ENCODE measurements around the gene CYP3A4. TPM values are rescaled to one million over a fixed set of nuclear protein-coding genes. Genes with fewer than 3 reads are reported as not detected.

The CYP3A4 gene
- total and polyA plus RNA-seq, 9 of the 15 experiments (the other 6 are each of a cell fraction or from before 2014, with no cell fraction given), result 0.07 to 0.08 TPM; not detected in 7

- TF ChIP-seq E2F8 (IDR thresholded peaks at IDR 0.05; ENCODE audit: low read depth, partially characterized antibody) (no peak), SRSF1 (IDR thresholded peaks at IDR 0.05; ENCODE audit: low read depth, low read length) (no peak), ZNF184 (CRISPR knock-in tag; IDR thresholded peaks at IDR 0.05) (no peak), MEIS2 (IDR thresholded peaks at IDR 0.05; ENCODE audit: partially characterized antibody) (peak; percentile 40)
Measured at GRCh38 chr7:99831595-99831994, 47.6 kb upstream of the CYP3A4 start (continued).

- Histone ChIP-seq H3K9ac (ENCODE audit: insufficient read depth in 1 of 2, low read depth in 2 of 2, low read length in 2 of 2) (no peak overlapping the region), H3K9me1 (ENCODE audit: control insufficient read depth, insufficient read depth, low read length) (no peaks in the 10 kb centered on the region), H3K27ac (ENCODE audit: extremely low read depth, low read depth, low read length) (no peak overlapping the region), H3K4me1 (replicated peaks in 1 of 2; ENCODE audit: control insufficient read depth in 2 of 2, insufficient read depth in 2 of 2, low read length in 2 of 2) (peaks cover 4 to 45% of the 10 kb centered on the region in 2 experiments), H3K4me2 (ENCODE audit: insufficient read depth, low read length) (no peak overlapping the region), H3K79me2 (ENCODE audit: control insufficient read depth, insufficient read depth, low read length) (no peaks in the 10 kb centered on the region), H4K20me1 (replicated peaks; ENCODE audit: control insufficient read depth, insufficient read depth, low read length) (no peaks in the 10 kb centered on the region), H3K4me3 (no peak overlapping the region), H3K9me3 (replicated peaks; ENCODE audit: control insufficient read depth, insufficient read depth, low read depth, low read length) (no peaks in the 10 kb centered on the region), H2AFZ (ENCODE audit: low read depth, low read length) (0 out of 2 replicates have a peak overlapping the region, but pooled peaks have one; percentile 29), H3K36me3 (ENCODE audit: control insufficient read depth, insufficient read depth, low read length) (no peaks in the 10 kb centered on the region), H3K27me3 (ENCODE audit: control insufficient read depth in 2 of 2, insufficient read depth in 2 of 2, low read length in 2 of 2) (no peaks in the 10 kb centered on the region)
- BruUV-seq (replicated peaks), result no TSS peak
- no peak for DNase-seq (ENCODE audit: extremely low read depth in 1 of 4, low spot score in 3 of 4)
- WGBS (ENCODE audit: insufficient coverage, low coverage, missing lambda C conversion rate), result 33% methylated on average over 1 of the region's 1 CpG
- ATAC-seq, result no peak
- ChIA-PET POLR2A (interaction anchor here (0.6 to 1.0 kb wide), 4 partner anchors 11 to 602 kb away, joined by 3 to 4 read pairs (median 3); no protein-coding TSS in a partner anchor), CTCF (ENCODE audit: low intra/inter-chr PET ratio) (no interaction called here)
- in situ Hi-C loops (cut with MboI) (no loop called here), intact Hi-C loops (cut with micrococcal nuclease) (loop anchor here (5.0 kb wide), 1 partner anchor 37 kb away; no protein-coding TSS in a partner anchor)
- FAIRE-seq, result peak; percentile 79
- no peak for TF ChIP-seq ZNF778 (CRISPR knock-in tag; IDR thresholded peaks at IDR 0.05)
- TF ChIP-seq E2F3 (CRISPR knock-in tag; IDR thresholded peaks at IDR 0.05), result no peak
- TF ChIP-seq HMBOX1 (IDR thresholded peaks at IDR 0.05), result peak; percentile 52; the same call in 1 of the 2 replicates
- TF ChIP-seq YY1 (IDR thresholded peaks at IDR 0.05; ENCODE audit: borderline replicate concordance in 1 of 3, control insufficient read depth in 1 of 3, extremely low read depth in 1 of 3, insufficient read depth in 3 of 3, insufficient read length in 1 of 3, insufficient replicate concordance in 2 of 3, low read depth in 1 of 3, low read length in 2 of 3), result no peak
- no peak for TF ChIP-seq GATAD2B (IDR thresholded peaks at IDR 0.05; ENCODE audit: borderline replicate concordance)
- no peak for TF ChIP-seq NCOA6 (IDR thresholded peaks at IDR 0.05)
- no peak for TF ChIP-seq PRDM10 (IDR thresholded peaks at IDR 0.05; ENCODE audit: partially characterized antibody)
Measured at GRCh38 chr7:99829524-99830160, 45.7 kb upstream of the CYP3A4 start.

Data from K562 (cell line).